ENCODE measurements around the gene TMEM178B. TPM values are rescaled to one million over a fixed set of nuclear protein-coding genes. Genes with fewer than 3 reads are reported as not detected.

The TMEM178B gene
- total RNA-seq, 1 donor from 2014 or later: 0.52 TPM

DNA sequence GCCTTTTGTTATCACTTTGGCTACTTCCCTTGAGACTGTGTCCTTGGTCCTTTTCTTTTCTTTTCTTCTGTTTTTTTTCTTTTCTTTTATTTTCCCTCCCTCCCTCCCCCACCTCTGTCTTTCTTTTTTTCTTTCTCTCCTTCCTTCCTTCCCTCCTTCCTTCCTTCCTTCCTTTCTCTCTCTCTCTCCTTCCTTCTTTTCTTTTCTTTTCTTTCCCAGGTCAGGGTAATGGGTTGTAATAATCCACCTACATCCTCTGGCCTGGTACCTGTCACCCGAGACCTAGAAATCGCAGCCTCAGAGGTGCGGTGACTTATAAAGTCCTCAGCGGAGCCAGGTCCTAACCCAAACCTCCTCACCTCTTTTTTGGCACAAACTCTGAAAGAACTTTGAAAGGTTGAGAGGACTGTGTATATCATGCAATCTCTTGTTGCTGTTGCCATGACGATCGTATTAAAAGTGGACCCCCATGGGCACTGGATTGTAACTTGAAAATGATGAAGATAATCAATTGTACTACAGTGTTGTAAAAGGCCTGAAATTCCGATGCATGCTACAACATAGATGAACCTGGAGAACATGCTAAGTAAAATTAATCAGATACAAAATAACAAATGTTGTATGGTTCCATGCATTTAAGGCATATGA lies 336.6 kb downstream of the TMEM178B start:
- no peak overlapping the region for H3K9ac ChIP-seq (ENCODE audit: low read depth in 1 of 3, low read length in 3 of 3)
- no peak overlapping the region for H3K27ac ChIP-seq (ENCODE audit: low read depth, low read length)
- no peaks in the 10 kb centered on the region for H3K9me3 ChIP-seq (ENCODE audit: control insufficient read depth in 3 of 3, low read length in 3 of 3)
- peaks cover 0 to 7% (median 0%) of the 10 kb centered on the region in 3 donors for H3K4me1 ChIP-seq (ENCODE audit: control insufficient read depth in 3 of 3, insufficient read depth in 3 of 3, low read length in 3 of 3)
- no peaks in the 10 kb centered on the region for H3K27me3 ChIP-seq (ENCODE audit: control insufficient read depth in 3 of 3, insufficient read depth in 3 of 3, low read length in 3 of 3)
- no peak overlapping the region for H3K4me3 ChIP-seq (ENCODE audit: low read length in 3 of 3)
- H3K36me3 ChIP-seq (ENCODE audit: control insufficient read depth in 3 of 3, insufficient read depth in 3 of 3, low read length in 3 of 3): no peaks in the 10 kb centered on the region

DNA sequence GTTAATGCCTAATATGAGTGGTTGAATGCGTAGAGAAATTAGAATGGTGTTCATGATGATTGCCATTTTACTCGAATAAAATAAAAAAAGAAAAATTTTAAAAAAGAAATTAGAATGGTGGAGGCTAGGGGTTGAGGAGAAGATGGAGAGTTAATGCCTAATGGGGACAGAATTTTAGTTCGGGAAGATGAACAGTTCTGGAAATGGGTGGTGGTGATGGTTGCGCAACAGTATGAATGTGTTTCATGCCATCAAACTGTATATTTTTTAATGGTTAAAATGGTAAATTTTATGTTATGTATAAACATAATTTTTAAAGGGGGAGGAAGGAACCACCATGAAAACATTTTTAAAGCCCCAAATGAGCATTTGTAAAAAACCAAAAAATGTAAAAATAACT lies 337.3 kb downstream of the TMEM178B start:
- Histone ChIP-seq H3K27me3 (ENCODE audit: control insufficient read depth in 3 of 3, insufficient read depth in 3 of 3, low read length in 3 of 3) (no peaks in the 10 kb centered on the region), H3K36me3 (ENCODE audit: control insufficient read depth in 3 of 3, insufficient read depth in 3 of 3, low read length in 3 of 3) (no peaks in the 10 kb centered on the region), H3K27ac (ENCODE audit: low read depth, low read length) (no peak overlapping the region), H3K9ac (ENCODE audit: low read depth in 1 of 3, low read length in 3 of 3) (no peak overlapping the region), H3K4me1 (ENCODE audit: control insufficient read depth in 3 of 3, insufficient read depth in 3 of 3, low read length in 3 of 3) (peaks cover 0 to under 1% (median 0%) of the 10 kb centered on the region in 3 donors), H3K9me3 (ENCODE audit: control insufficient read depth in 3 of 3, low read length in 3 of 3) (no peaks in the 10 kb centered on the region), H3K4me3 (ENCODE audit: low read length in 3 of 3) (no peak overlapping the region)

DNA sequence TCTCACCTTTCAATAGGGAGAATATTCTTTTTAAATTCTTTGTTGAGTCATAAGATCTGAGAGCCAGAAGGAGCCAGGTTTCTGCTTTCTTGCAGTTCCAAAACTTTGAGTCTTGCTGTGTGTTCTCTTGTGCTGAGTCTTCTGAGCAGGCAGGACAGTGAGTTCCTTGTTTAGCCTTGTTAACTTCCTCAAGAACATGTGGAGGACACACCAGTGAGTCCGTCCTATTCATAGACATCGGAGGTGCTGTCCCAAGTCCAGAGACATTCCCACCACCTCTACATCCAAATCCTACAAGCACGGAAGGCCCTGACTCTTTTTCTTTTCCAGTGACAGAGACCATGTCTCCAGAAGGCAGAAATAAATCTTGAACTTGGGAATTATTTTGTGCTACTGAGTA lies 342.1 kb downstream of the TMEM178B start:
- H3K27me3 ChIP-seq (ENCODE audit: control insufficient read depth in 3 of 3, insufficient read depth in 3 of 3, low read length in 3 of 3): no peaks in the 10 kb centered on the region
- no peak overlapping the region for H3K9ac ChIP-seq (ENCODE audit: low read depth in 1 of 3, low read length in 3 of 3)
- H3K4me3 ChIP-seq (ENCODE audit: low read length in 3 of 3): no peak overlapping the region
- H3K27ac ChIP-seq (ENCODE audit: low read depth, low read length): no peak overlapping the region
- no peaks in the 10 kb centered on the region for H3K36me3 ChIP-seq (ENCODE audit: control insufficient read depth in 3 of 3, insufficient read depth in 3 of 3, low read length in 3 of 3)
- H3K4me1 ChIP-seq (ENCODE audit: control insufficient read depth in 3 of 3, insufficient read depth in 3 of 3, low read length in 3 of 3): peaks cover 0 to 3% (median 0%) of the 10 kb centered on the region in 3 donors
- no peaks in the 10 kb centered on the region for H3K9me3 ChIP-seq (ENCODE audit: control insufficient read depth in 3 of 3, low read length in 3 of 3)

DNA sequence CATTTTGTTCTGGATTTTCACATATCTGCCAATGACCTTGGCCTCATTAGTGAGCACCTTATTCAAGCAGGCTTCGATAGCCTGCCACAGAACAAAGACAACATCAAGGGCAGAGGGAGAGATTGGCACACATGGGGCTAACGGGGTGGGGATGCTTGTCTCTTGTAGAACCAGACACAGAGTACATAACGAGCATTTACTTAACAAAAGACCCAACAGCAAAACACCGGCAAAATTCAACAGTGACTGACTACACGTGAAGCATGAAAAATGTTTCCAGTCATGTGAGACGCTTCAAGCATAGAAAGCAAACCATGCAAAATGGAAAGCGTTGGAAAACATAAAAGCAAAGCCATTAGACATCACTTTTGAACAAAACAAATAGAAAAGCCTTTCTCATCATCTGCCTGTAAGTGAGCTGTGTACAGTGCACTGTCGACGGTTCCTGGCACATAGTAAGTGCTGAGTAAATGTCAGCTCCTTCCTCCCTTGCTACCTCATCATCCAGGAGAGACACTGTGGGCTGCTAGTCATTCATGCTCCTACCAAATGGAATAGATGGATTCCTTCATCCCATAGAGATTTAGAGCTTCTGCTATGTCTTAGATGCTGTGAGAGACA lies 342.9 kb downstream of the TMEM178B start:
- H3K9ac ChIP-seq (ENCODE audit: low read depth in 1 of 3, low read length in 3 of 3): no peak overlapping the region
- H3K27ac ChIP-seq (ENCODE audit: low read depth, low read length): no peak overlapping the region
- peaks cover 0 to 3% (median 0%) of the 10 kb centered on the region in 3 donors for H3K4me1 ChIP-seq (ENCODE audit: control insufficient read depth in 3 of 3, insufficient read depth in 3 of 3, low read length in 3 of 3)
- no peak overlapping the region for H3K4me3 ChIP-seq (ENCODE audit: low read length in 3 of 3)
- no peaks in the 10 kb centered on the region for H3K27me3 ChIP-seq (ENCODE audit: control insufficient read depth in 3 of 3, insufficient read depth in 3 of 3, low read length in 3 of 3)
- no peaks in the 10 kb centered on the region for H3K9me3 ChIP-seq (ENCODE audit: control insufficient read depth in 3 of 3, low read length in 3 of 3)
- no peaks in the 10 kb centered on the region for H3K36me3 ChIP-seq (ENCODE audit: control insufficient read depth in 3 of 3, insufficient read depth in 3 of 3, low read length in 3 of 3)

DNA sequence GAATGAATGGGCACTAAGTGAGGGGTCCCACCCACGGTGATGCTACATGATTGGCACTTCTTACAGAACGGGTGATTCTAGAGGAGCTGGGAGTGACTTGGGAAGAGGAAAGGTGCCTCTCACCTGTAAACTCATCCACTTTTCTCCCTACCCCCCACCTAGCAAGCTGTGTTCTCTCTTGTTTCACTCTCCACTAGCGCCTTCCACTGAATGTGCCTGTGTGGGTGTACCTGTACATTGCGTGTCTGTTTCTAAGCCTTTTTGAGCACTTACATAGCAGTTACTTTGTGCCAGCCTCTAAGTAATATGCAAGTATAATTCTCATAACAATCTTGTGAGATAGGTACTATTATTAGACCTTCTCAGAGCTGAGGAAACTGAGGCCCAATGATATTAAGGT lies 343.6 kb downstream of the TMEM178B start:
- peaks cover 0 to 3% (median 0%) of the 10 kb centered on the region in 3 donors for H3K4me1 ChIP-seq (ENCODE audit: control insufficient read depth in 3 of 3, insufficient read depth in 3 of 3, low read length in 3 of 3)
- no peak overlapping the region for H3K4me3 ChIP-seq (ENCODE audit: low read length in 3 of 3)
- no peak overlapping the region for H3K9ac ChIP-seq (ENCODE audit: low read depth in 1 of 3, low read length in 3 of 3)
- no peaks in the 10 kb centered on the region for H3K9me3 ChIP-seq (ENCODE audit: control insufficient read depth in 3 of 3, low read length in 3 of 3)
- no peaks in the 10 kb centered on the region for H3K36me3 ChIP-seq (ENCODE audit: control insufficient read depth in 3 of 3, insufficient read depth in 3 of 3, low read length in 3 of 3)
- H3K27me3 ChIP-seq (ENCODE audit: control insufficient read depth in 3 of 3, insufficient read depth in 3 of 3, low read length in 3 of 3): no peaks in the 10 kb centered on the region
- no peak overlapping the region for H3K27ac ChIP-seq (ENCODE audit: low read depth, low read length)

DNA sequence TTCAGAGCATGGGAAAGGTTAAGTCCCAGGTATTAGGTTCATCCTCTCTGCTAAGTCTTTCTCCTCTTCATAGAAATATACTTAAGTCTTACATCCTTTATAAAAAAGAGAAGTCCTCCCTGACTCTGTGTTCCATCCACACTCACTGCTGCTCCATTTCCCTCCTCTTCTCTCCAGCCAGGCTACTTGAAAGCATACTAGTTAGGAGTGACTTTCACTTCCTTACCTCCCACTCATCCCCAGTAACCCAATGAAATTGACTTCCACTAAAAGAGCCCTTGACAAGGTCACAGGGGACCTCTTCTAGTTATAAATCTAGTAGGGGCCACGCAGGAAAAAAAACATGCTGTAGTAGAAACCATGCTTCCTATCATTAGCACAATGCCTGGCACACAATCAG lies 344.2 kb downstream of the TMEM178B start:
- Histone ChIP-seq H3K27ac (ENCODE audit: low read depth, low read length) (no peak overlapping the region), H3K27me3 (ENCODE audit: control insufficient read depth in 3 of 3, insufficient read depth in 3 of 3, low read length in 3 of 3) (no peaks in the 10 kb centered on the region), H3K36me3 (ENCODE audit: control insufficient read depth in 3 of 3, insufficient read depth in 3 of 3, low read length in 3 of 3) (no peaks in the 10 kb centered on the region), H3K9ac (ENCODE audit: low read depth in 1 of 3, low read length in 3 of 3) (no peak overlapping the region), H3K9me3 (ENCODE audit: control insufficient read depth in 3 of 3, low read length in 3 of 3) (no peaks in the 10 kb centered on the region), H3K4me1 (ENCODE audit: control insufficient read depth in 3 of 3, insufficient read depth in 3 of 3, low read length in 3 of 3) (peaks cover 0 to 3% (median 0%) of the 10 kb centered on the region in 3 donors), H3K4me3 (ENCODE audit: low read length in 3 of 3) (no peak overlapping the region)

DNA sequence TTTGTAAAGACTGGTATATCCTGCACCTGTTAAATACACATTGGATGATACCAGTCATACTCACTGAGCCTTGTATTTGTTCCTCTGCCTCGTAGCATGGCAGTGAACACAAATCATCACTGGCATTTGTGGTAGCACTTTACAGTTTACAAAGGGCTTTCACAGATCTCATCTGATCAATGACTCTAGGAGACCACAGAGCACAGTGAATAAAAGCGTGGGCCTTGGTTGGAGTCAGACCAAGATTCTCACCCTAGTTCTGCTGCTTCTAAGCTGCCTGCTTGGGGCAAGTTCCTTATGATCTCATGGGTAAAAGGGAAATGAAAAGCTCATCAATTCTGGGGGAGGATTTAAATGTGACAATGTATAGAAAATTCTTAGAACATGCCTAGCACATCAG lies 347.4 kb downstream of the TMEM178B start:
- H3K9me3 ChIP-seq (ENCODE audit: control insufficient read depth in 3 of 3, low read length in 3 of 3): peaks cover 0 to under 1% (median 0%) of the 10 kb centered on the region in 3 donors
- H3K27me3 ChIP-seq (ENCODE audit: control insufficient read depth in 3 of 3, insufficient read depth in 3 of 3, low read length in 3 of 3): no peaks in the 10 kb centered on the region
- H3K4me3 ChIP-seq (ENCODE audit: low read length in 3 of 3): no peak overlapping the region
- H3K9ac ChIP-seq (ENCODE audit: low read depth in 1 of 3, low read length in 3 of 3): no peak overlapping the region
- no peak overlapping the region for H3K27ac ChIP-seq (ENCODE audit: low read depth, low read length)
- peaks cover 0 to 3% (median 0%) of the 10 kb centered on the region in 3 donors for H3K4me1 ChIP-seq (ENCODE audit: control insufficient read depth in 3 of 3, insufficient read depth in 3 of 3, low read length in 3 of 3)
- no peaks in the 10 kb centered on the region for H3K36me3 ChIP-seq (ENCODE audit: control insufficient read depth in 3 of 3, insufficient read depth in 3 of 3, low read length in 3 of 3)

DNA sequence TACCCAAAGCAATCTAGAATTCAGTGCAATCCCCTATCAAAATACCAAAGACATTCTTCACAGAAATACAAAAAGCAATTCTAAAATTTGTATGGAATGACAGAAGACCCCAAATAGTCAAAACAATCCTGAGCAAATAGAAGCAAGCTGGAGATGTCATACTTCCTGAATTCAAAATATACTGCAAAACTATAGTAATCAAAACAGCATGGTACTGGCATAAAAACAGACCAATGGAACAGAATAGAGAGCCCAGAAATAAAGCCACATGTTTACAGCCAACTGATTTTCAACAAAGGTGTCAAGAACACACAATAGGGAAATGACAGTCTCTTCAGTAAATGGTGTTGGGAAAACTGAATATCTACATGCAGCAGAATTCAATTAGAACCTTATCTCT lies 353.3 kb downstream of the TMEM178B start:
- Histone ChIP-seq H3K9me3 (ENCODE audit: control insufficient read depth in 3 of 3, low read length in 3 of 3) (peaks cover 0 to 6% (median 0%) of the 10 kb centered on the region in 3 donors), H3K27me3 (ENCODE audit: control insufficient read depth in 3 of 3, insufficient read depth in 3 of 3, low read length in 3 of 3) (no peaks in the 10 kb centered on the region), H3K4me3 (ENCODE audit: low read length in 3 of 3) (no peak overlapping the region), H3K4me1 (ENCODE audit: control insufficient read depth in 3 of 3, insufficient read depth in 3 of 3, low read length in 3 of 3) (no peaks in the 10 kb centered on the region), H3K27ac (ENCODE audit: low read depth, low read length) (no peak overlapping the region), H3K36me3 (ENCODE audit: control insufficient read depth in 3 of 3, insufficient read depth in 3 of 3, low read length in 3 of 3) (no peaks in the 10 kb centered on the region), H3K9ac (ENCODE audit: low read depth in 1 of 3, low read length in 3 of 3) (no peak overlapping the region)

DNA sequence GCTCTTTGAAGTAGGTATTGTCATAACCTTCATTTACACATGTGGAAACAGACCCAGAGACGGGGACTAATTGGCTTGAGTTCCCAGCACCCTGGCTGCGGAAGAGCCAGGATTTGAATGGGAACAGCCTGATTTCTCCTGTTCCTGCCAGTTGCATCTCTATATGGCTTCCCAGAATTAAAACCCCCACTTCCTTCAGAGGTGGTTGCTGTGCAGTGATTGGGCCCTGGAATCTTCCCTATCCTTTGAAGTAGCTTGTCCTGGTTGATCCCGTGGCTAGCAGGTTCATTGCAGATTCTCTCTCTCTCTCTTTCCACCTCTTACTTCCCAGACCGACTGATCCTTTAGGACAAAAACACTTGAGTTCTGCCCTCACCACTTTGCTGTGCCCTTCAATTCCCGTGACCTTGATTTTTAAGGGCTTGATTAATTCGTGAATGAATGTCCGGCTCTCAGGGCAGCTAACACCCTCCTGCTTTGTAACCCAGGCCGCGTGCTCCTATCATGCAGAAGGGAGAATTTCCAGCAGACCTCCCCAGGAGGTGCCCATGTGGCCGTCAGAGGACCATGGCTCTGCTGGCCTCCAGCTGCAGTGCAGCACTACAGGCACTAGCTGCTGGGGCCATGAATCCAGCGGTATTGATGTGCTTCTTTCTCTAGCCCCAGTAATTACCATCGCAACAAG lies 356.7 kb downstream of the TMEM178B start:
- Histone ChIP-seq H3K9me3 (ENCODE audit: control insufficient read depth in 3 of 3, low read length in 3 of 3) (peaks cover 0 to 6% (median 0%) of the 10 kb centered on the region in 3 donors), H3K27me3 (ENCODE audit: control insufficient read depth in 3 of 3, insufficient read depth in 3 of 3, low read length in 3 of 3) (no peaks in the 10 kb centered on the region), H3K27ac (ENCODE audit: low read depth, low read length) (no peak overlapping the region), H3K9ac (ENCODE audit: low read depth in 1 of 3, low read length in 3 of 3) (no peak overlapping the region), H3K4me1 (ENCODE audit: control insufficient read depth in 3 of 3, insufficient read depth in 3 of 3, low read length in 3 of 3) (no peaks in the 10 kb centered on the region), H3K36me3 (ENCODE audit: control insufficient read depth in 3 of 3, insufficient read depth in 3 of 3, low read length in 3 of 3) (no peaks in the 10 kb centered on the region), H3K4me3 (ENCODE audit: low read length in 3 of 3) (no peak overlapping the region)

DNA sequence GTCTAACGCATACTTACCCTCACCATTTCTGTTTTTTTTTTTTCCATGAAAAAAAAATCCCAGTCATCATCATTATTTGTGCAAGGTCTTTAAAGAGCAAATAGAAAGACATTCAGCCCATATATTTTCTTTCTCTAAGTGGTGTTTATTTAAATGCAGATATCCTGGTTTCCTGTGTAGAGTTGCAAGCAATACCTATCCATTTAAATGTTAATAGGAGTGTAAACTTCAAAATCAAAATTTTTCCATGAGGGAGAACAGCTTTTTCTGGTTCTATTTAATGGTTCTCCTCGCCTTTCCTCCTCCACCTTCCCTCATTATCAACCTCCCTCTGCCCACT lies 357.2 kb downstream of the TMEM178B start:
- Histone ChIP-seq H3K9ac (ENCODE audit: low read depth in 1 of 3, low read length in 3 of 3) (no peak overlapping the region), H3K9me3 (ENCODE audit: control insufficient read depth in 3 of 3, low read length in 3 of 3) (peaks cover 0 to 6% (median 0%) of the 10 kb centered on the region in 3 donors), H3K27ac (ENCODE audit: low read depth, low read length) (no peak overlapping the region), H3K36me3 (ENCODE audit: control insufficient read depth in 3 of 3, insufficient read depth in 3 of 3, low read length in 3 of 3) (no peaks in the 10 kb centered on the region), H3K27me3 (ENCODE audit: control insufficient read depth in 3 of 3, insufficient read depth in 3 of 3, low read length in 3 of 3) (no peaks in the 10 kb centered on the region), H3K4me3 (ENCODE audit: low read length in 3 of 3) (no peak overlapping the region), H3K4me1 (ENCODE audit: control insufficient read depth in 3 of 3, insufficient read depth in 3 of 3, low read length in 3 of 3) (no peaks in the 10 kb centered on the region)
